Prostate gland (tissue), 2 donors: ENCODE measurements around the gene ZMYND19.

Experiments
- CTCF ChIP-seq, 4 experiments: fragments of 200-600 bp in 2 of 4; fragments of 450-650 bp in 2 of 4; sonication (generic) in 2 of 4; IDR thresholded peaks; 1 replicate in 3 of 4; 2 replicates in 1 of 4; pipeline ENCODE4 v1.5.1; 2016 to 2019; ENCODE audit warnings: antibody characterized with exemption in 4 of 4, mild to moderate bottlenecking in 2 of 4, moderate library complexity in 2 of 4
- POLR2AphosphoS5 ChIP-seq: sonication (generic); formaldehyde crosslinking; IDR thresholded peaks from one replicate; pipeline ENCODE4 v1.6.1; 2017; ENCODE audit warnings: antibody characterized with exemption

GRCh38 chr9:137638680-137639079 lies 48.4 kb upstream of the ZMYND19 start:
- TF ChIP-seq POLR2AphosphoS5 (no peak), CTCF (IDR thresholded peaks at IDR 0.05) (no peak)
